ENCODE data around the gene PDCD1.
A peak's percentile ranks its signal among the peaks of the same experiment; 100 is the strongest.

PDCD1 gene

GRCh38 chr2:241852116-241852980, 6.3 kb downstream of the PDCD1 start:
- no peak for DNase-seq (ENCODE audit: low read depth in 2 of 2)

GRCh38 chr2:241851325-241852115, 7.2 kb downstream of the PDCD1 start:
- DNase-seq (ENCODE audit: low read depth in 2 of 2), result no peak

- DNase-seq (ENCODE audit: low read depth in 2 of 2), result no peak
Observed at GRCh38 chr2:241850544-241851324, 8.0 kb downstream of the PDCD1 start.

- DNase-seq (ENCODE audit: low read depth in 2 of 2), result no peak
Observed at GRCh38 chr2:241849616-241850543, 8.8 kb downstream of the PDCD1 start.

GRCh38 chr2:241848761-241849615, 9.7 kb downstream of the PDCD1 start:
- no peak for DNase-seq (ENCODE audit: low read depth in 2 of 2)

- no peak for DNase-seq (ENCODE audit: low read depth in 2 of 2)
Observed at GRCh38 chr2:241846406-241846805, 12.3 kb downstream of the PDCD1 start.

- DNase-seq (ENCODE audit: low read depth in 2 of 2), result no peak
Observed at GRCh38 chr2:241844831-241845578, 13.7 kb downstream of the PDCD1 start.

- peak; percentile 65 to 87 for DNase-seq (ENCODE audit: low read depth in 2 of 2)
Observed at GRCh38 chr2:241844066-241844728, 14.5 kb downstream of the PDCD1 start.

GRCh38 chr2:241843321-241844065, 15.2 kb downstream of the PDCD1 start:
- DNase-seq (ENCODE audit: low read depth in 2 of 2), result no peak

GRCh38 chr2:241842620-241843211, 16.0 kb downstream of the PDCD1 start:
- DNase-seq (ENCODE audit: low read depth in 2 of 2), result peak; percentile 46 to 60

- DNase-seq (ENCODE audit: low read depth in 2 of 2), result no peak
Observed at GRCh38 chr2:241842067-241842415, 16.7 kb downstream of the PDCD1 start.

- DNase-seq (ENCODE audit: low read depth in 2 of 2), result no peak
Observed at GRCh38 chr2:241841181-241842066, 17.3 kb downstream of the PDCD1 start.

- DNase-seq (ENCODE audit: low read depth in 2 of 2), result no peak
Observed at GRCh38 chr2:241837197-241837965, 21.3 kb downstream of the PDCD1 start.

- DNase-seq (ENCODE audit: low read depth in 2 of 2), result no peak
Observed at GRCh38 chr2:241836292-241836691, 22.4 kb downstream of the PDCD1 start.

GRCh38 chr2:241835611-241836010, 23.1 kb downstream of the PDCD1 start:
- DNase-seq (ENCODE audit: low read depth in 2 of 2), result no peak

Measured in stimulated activated CD8-positive, alpha-beta memory T cell treated with anti-CD3 and anti-CD28 coated beads, Interleukin-7, amount 100 ng/mL, for 4 hours (primary cell).